ENCODE measurements around the gene MMD2.

MMD2 gene

GRCh38 chr7:4878336-4879335 lies 80.4 kb downstream of the MMD2 start:
- no peak for TF ChIP-seq POLR2A (IDR thresholded peaks at IDR 0.05; ENCODE audit: low read depth, low read length)
- DNase-seq (ENCODE audit: insufficient read length, low spot score) (no peak), FAIRE-seq (no peak)

DNA sequence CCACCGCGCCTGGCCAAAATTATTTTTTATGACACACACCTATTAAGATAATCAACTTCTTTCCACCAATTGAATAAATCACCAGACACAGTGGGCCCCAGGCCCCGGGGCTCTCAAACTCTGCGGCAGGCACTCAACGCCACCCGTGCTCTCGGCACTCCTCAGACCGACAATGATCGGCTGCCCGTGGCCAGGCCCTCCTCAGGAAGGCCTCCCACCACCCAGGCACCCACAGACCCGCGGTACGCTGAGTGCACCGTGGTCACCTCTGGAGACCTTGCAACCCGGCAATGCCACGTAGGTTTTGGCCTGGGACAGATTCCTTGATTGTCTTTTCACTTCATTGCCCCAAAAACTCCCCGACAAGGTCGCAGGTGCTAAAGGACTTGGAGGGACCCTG lies 82.4 kb downstream of the MMD2 start:
- FAIRE-seq = no peak
- no peak for TF ChIP-seq POLR2A (IDR thresholded peaks at IDR 0.05; ENCODE audit: low read depth, low read length)

DNA sequence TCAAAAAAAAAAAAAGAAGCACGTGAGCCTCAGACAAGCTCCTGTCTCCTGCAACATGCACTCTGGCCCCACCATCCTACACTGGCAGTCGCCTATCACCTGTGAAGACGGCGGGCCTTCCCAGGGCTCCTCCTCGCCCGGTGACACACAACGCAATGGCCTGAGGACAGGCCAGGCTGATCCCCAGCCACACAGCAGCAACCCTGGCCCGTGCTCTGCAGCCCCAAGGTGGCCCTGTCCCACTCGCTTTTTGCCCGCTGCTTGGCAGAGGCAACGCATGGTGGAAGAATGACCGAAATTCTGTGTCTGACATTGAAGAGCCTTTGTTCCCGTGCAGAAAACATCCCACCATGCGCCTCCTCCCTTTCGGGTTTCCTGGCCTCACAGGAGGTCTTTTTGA lies 83.6 kb downstream of the MMD2 start:
- TF ChIP-seq POLR2A (IDR thresholded peaks at IDR 0.05; ENCODE audit: low read depth, low read length) = no peak
- FAIRE-seq = no peak
- no peak for DNase-seq (ENCODE audit: insufficient read length, low spot score)

More for the DNA sequence above, 82.4 kb downstream of the MMD2 start:
- no peak for DNase-seq (ENCODE audit: insufficient read length, low spot score)

- TF ChIP-seq POLR2A (IDR thresholded peaks at IDR 0.05; ENCODE audit: low read depth, low read length) = no peak
- DNase-seq (ENCODE audit: insufficient read length, low spot score) (no peak), FAIRE-seq (no peak)
Measured at GRCh38 chr7:4873071-4873944, 85.7 kb downstream of the MMD2 start.

- DNase-seq (ENCODE audit: insufficient read length, low spot score) (no peak), FAIRE-seq (no peak)
- TF ChIP-seq POLR2A (IDR thresholded peaks at IDR 0.05; ENCODE audit: low read depth, low read length) = no peak
Measured at GRCh38 chr7:4871930-4872675, 86.9 kb downstream of the MMD2 start.

GRCh38 chr7:4871056-4871680 lies 87.8 kb downstream of the MMD2 start:
- FAIRE-seq (no peak), DNase-seq (ENCODE audit: insufficient read length, low spot score) (no peak)
- no peak for TF ChIP-seq POLR2A (IDR thresholded peaks at IDR 0.05; ENCODE audit: low read depth, low read length)

GRCh38 chr7:4868493-4868892 lies 90.5 kb downstream of the MMD2 start:
- FAIRE-seq = no peak
- no peak for TF ChIP-seq POLR2A (IDR thresholded peaks at IDR 0.05; ENCODE audit: low read depth, low read length)

DNA sequence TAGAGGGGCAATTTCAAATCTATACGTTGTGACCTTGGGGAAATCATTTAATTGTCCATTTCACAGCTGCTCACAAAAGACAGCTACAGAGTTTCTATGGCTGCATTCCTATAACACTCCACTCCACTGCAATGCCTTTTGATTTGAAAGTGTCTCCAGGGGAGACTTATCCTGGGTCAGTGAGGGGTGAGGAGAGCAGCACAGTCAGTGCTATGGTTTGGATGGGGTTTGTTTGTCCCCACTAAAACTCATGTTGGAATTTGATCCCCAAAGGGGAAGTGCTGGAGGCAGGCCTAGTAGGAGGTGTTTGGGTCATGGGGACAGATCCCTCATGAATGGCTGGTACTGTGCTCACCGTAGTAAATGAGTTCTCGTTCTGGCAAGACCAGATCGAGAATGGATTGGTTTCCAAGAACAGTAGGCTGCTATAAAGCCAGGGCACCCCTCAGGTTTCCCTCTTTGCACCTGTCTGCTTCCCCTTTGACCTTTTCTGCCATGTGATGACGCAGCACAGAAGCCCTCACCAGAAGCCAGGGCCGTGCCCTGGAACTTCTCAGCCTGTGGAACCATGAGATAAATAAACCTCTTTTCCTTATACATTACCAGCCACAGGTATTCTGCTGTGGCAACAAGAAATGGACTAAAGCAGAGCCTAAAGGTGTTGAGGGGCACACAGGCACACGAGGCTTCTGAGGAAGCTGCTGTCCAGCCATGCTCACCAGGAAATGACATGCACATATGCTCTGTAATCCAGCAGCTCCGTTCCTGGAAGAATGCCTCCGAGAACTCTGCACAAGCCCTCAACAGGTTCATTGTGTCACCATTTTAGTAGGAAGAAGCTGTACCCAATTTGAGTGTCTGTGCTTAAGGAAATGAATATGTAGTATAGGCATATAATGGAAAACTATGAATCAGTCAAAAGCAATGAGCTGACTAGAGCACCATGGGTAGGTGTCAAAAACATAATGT lies 92.2 kb downstream of the MMD2 start:
- DNase-seq (ENCODE audit: insufficient read length, low spot score) (no peak), FAIRE-seq (no peak)
- no peak for TF ChIP-seq POLR2A (IDR thresholded peaks at IDR 0.05; ENCODE audit: low read depth, low read length)

More at GRCh38 chr7:4868493-4868892, 90.5 kb downstream of the MMD2 start:
- DNase-seq (ENCODE audit: insufficient read length, low spot score) = no peak

GRCh38 chr7:4862156-4862555 lies 96.8 kb downstream of the MMD2 start:
- no peak for DNase-seq (ENCODE audit: insufficient read length, low spot score)
- TF ChIP-seq POLR2A (IDR thresholded peaks at IDR 0.05; ENCODE audit: low read depth, low read length) = no peak
- FAIRE-seq = no peak

DNA sequence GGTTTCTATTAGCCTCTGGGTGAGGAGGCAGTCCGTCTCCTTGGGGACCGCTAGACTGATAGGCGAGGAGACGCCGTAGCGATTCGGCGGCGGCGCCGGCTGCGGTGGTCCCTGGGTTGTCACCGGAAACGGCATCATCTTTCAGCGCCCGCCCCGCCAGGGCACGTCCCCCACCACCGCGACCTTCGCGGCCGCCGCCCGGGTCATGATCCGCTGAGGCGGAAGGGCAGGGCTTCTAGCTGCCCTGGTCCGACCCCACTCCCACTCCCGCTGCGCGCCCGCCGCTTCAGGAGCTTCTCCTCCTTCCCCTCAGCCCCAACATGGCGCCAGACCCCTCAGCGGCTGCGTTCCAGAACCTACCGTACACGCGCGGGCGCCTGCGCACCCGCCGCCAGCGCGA lies 97.3 kb downstream of the MMD2 start, which contains the start of gene PAPOLB:
Gene PAPOLB, minus strand, starts transcription at position 358 of the 400 bp plus-strand sequence. Its CDS starts 220 bp downstream, at position 138.
- DNase-seq (ENCODE audit: insufficient read length, low spot score) (no peak), FAIRE-seq (no peak)
- no peak for TF ChIP-seq POLR2A (IDR thresholded peaks at IDR 0.05; ENCODE audit: low read depth, low read length)

- DNase-seq (ENCODE audit: insufficient read length, low spot score) (no peak), FAIRE-seq (no peak)
- no peak for TF ChIP-seq POLR2A (IDR thresholded peaks at IDR 0.05; ENCODE audit: low read depth, low read length)
Measured at GRCh38 chr7:4861227-4861626, 97.8 kb downstream of the MMD2 start.

GRCh38 chr7:4857189-4857588 lies 101.8 kb downstream of the MMD2 start:
- no peak for FAIRE-seq
- no peak for TF ChIP-seq POLR2A (IDR thresholded peaks at IDR 0.05; ENCODE audit: low read depth, low read length)

More at GRCh38 chr7:4857189-4857588, 101.8 kb downstream of the MMD2 start:
- DNase-seq (ENCODE audit: insufficient read length, low spot score) = no peak
